LNCaP clone FGC (cell line): Measurements from ENCODE around the gene DLEC1.
"Not testable (repeated sequence)": the region's sequence is repeated elsewhere in the genome, so short reads cannot be mapped to it uniquely, and the experiment has no call there.

Experiments
- DNase-seq: peaks from one replicate; pipeline ENCODE4 v3.0.0-alpha.2; 2011; ENCODE audit warnings: low read depth
- H3K4me3 ChIP-seq: 2 replicates; pipeline ENCODE4 v1.5.1; 2011; ENCODE audit warnings: mild to moderate bottlenecking, low read depth, low read length, control low read depth
- TF ChIP-seq, protein P1 (sequence below): IDR thresholded peaks from 2 replicates; pipeline ENCODE4 v1.5.1; 2012; ENCODE audit warnings: mild to moderate bottlenecking; ENCODE audit not compliant: control insufficient read depth, insufficient read depth; ENCODE audit errors: extremely low read depth

The DLEC1 gene

DNA sequence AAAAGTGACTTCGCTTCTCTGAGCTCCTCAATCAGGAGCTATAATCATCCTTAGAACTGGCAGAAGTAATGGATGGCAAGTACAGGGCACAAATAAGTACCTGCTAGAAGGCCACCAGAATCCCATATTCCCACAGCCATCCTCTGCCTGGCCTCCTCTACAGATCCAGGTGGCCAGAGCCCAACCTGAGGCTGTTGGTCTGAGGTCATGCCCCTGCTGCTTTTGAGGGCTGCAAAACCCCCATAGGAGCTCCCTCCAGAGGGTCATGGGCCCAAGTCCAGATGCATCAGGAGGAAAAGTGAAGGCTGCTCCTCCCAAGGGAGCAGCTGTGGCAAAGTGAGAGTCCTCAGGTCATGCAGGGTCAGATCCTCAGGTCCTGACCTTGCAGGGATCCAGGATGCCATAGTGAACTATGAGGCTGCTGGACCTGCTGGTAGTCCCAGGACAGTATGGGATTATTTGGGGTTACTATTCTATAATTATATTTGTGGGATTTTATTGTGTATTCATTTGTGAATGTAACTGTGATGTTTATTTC lies 6.6 kb upstream of the DLEC1 start:
- DNase-seq, result no peak
- no peak overlapping the region for H3K4me3 ChIP-seq
- TF ChIP-seq, protein P1, sequence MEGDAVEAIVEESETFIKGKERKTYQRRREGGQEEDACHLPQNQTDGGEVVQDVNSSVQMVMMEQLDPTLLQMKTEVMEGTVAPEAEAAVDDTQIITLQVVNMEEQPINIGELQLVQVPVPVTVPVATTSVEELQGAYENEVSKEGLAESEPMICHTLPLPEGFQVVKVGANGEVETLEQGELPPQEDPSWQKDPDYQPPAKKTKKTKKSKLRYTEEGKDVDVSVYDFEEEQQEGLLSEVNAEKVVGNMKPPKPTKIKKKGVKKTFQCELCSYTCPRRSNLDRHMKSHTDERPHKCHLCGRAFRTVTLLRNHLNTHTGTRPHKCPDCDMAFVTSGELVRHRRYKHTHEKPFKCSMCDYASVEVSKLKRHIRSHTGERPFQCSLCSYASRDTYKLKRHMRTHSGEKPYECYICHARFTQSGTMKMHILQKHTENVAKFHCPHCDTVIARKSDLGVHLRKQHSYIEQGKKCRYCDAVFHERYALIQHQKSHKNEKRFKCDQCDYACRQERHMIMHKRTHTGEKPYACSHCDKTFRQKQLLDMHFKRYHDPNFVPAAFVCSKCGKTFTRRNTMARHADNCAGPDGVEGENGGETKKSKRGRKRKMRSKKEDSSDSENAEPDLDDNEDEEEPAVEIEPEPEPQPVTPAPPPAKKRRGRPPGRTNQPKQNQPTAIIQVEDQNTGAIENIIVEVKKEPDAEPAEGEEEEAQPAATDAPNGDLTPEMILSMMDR, result no peak

DNA sequence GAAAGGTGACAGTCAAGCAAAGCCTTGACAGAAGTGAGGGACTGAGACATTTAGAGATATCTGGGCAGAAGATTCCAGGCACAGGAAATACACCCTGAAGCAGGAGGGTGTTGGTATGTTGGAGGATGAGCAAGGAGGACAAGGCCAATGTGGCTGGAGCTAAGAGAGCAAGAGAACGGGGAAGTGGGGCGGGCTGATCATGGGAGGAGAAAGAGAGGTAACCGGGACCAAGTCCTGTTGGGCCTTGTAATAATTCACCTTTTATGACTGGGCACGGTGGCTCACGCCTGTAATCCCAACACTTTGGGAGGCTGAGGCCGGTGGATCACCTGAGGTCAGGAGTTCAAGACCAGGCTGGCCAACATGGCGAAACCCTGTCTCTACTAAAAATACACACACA lies 5.4 kb upstream of the DLEC1 start:
- H3K4me3 ChIP-seq, DNase-seq: not testable (repeated sequence)

DNA sequence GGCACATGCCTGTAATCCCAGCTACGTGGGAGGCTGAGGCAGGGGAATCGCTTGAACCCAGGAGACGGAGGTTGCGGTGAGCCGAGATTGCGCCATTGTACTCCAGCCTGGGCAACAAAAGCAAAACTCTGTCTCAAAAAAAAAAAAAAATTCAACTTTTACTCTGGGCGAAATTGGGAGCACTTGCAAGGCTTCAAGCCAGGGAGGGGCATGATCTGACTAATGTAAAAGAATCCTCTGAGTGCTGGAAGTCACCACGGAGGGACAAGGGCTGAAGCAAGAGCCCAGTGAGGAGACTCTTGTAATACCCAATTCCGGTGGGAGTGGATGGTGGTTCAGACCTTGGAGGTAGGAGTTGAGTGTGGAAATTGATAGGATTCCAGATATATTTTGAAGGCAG lies 4.7 kb upstream of the DLEC1 start:
- not testable (repeated sequence) for DNase-seq, H3K4me3 ChIP-seq

DNA sequence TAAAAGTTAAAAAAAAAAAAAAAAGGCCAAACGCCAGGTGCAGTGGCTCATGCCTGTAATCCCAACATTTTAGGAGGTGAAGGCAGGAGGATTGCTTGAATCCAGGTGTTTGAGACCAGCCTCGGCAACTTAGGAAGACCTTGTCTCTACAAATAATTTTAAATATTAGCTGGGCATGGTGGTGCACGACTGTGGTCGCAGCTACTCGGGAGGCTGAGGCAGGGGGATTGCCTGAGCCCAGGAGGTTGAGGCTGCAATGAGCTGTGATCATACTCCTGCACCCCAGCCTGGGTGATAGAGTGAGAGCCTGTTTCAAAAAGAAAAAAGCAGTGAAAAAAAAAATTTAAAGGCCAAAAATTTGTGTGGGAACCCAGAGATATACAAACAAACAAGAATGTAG lies 2.7 kb upstream of the DLEC1 start:
- no peak for DNase-seq
- H3K4me3 ChIP-seq, result no peak overlapping the region
- TF ChIP-seq, protein P1, result no peak

DNA sequence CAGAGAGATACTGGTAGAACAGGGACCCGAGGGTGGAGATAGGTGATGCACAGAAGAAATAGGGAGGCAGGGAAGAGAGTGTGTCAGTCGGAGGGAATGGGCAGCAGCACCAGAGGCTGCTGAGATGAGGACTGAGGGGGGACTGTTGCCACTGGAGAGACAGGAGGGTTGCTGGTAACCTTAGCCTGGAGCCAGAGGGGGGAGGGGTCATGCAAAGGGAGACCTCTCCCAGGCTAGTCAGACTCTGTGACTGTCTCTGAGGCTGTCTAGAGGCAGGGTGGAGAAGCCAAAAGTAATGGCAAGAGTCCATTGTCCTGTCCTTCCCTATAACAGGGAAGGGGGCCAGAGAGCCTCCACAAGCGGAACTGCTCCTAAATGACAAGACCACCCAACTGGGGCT lies 2.1 kb upstream of the DLEC1 start:
- DNase-seq, result no peak
- no peak overlapping the region for H3K4me3 ChIP-seq
- TF ChIP-seq, protein P1, result no peak

DNA sequence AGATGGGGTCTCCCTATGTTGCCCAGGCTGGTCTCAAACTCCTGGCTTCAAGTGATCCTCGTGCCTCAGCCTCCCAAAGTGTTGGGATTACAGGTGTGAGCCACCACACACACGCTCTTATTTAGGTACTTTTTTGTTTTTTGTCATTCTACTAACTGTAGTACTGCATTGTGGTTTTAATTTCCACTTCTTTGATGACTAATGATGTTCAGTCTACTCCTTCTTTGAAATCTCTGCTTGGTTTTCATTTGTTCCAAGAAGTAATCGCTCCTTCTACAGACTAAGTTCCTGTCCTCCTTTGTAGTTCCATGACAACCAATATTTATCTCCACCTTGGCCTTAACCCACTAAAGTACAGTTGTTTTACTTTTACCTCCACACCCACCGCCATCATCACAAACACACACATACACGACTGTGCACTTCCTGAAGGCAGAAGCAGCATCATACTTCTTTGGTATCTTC lies 529 bp upstream of the DLEC1 start:
- no peak for DNase-seq
- TF ChIP-seq, protein P1, result no peak
- H3K4me3 ChIP-seq, result no peak overlapping the region

DNA sequence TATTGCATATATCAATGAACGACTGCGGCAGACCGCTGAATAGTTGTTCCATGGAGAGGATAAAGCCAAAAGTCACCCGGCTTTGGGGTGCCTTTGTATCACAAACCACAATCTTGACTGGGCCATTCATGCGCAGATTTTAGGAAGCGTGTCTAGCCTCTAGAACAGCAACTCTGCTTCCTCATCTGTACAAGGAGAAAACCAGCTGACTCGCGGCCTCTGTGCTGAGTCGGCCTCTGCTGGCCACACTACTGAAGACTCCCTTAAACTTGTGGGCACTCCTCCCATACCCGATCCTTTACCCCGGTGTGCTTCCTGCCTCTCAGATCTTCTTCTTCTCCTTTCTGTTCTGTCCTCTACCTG lies 872 bp downstream of the DLEC1 start:
- H3K4me3 ChIP-seq, result no peak overlapping the region
- no peak for DNase-seq
- TF ChIP-seq, protein P1, result no peak

DNA sequence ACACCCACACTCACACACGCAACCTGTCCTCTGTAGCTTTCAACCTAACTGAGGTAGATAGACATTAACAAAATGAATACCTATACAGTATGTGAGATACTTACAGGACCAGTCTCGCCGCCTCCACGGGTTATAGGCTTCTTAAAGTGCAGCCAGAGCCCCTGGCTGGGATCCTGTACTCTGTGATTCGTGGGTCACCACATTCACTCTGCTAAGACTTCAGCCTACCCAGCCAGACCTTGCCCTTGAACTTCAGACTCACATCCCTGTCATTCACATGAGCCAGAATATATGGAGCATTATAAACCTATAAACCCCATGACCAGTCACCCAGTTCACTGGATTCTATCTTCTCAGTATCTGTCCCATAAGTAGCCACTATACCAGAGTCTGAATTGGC lies 1.4 kb downstream of the DLEC1 start:
- TF ChIP-seq, protein P1, result no peak
- DNase-seq, result no peak
- H3K4me3 ChIP-seq, result no peak overlapping the region
